Hepatocyte (in vitro differentiated cells): Measurements from ENCODE around the gene CACNA1C. TPM values are rescaled to one million over a fixed set of nuclear protein-coding genes. Genes with fewer than 3 reads are reported as not detected.

Experiments used
- DNase-seq: peaks from one replicate; pipeline ENCODE4 v3.0.0-alpha.2; 2016; ENCODE audit warnings: low spot score
- H2AFZ ChIP-seq: fragments of 200-600 bp; sonication (generic); 2 replicates; pipeline ENCODE4 v1.6.0; 2016; ENCODE audit warnings: antibody characterized with exemption, mild to moderate bottlenecking
- H3K27ac ChIP-seq: fragments of 200-600 bp; sonication (generic); 2 replicates; pipeline ENCODE4 v1.5.1; 2016; ENCODE audit warnings: mild to moderate bottlenecking
- H3K27me3 ChIP-seq: fragments of 200-600 bp; sonication (generic); 2 replicates; pipeline ENCODE4 v1.6.1; 2016
- H3K36me3 ChIP-seq: fragments of 200-600 bp; sonication (generic); replicated peaks from 2 replicates; pipeline ENCODE4 v1.5.1; 2016; ENCODE audit warnings: low read depth; ENCODE audit not compliant: insufficient read depth
- H3K4me1 ChIP-seq: fragments of 200-600 bp; sonication (generic); 2 replicates; pipeline ENCODE4 v1.5.1; 2016; ENCODE audit warnings: mild to moderate bottlenecking, moderate library complexity; ENCODE audit not compliant: insufficient read depth
- H3K4me2 ChIP-seq: fragments of 200-600 bp; sonication (generic); 2 replicates; pipeline ENCODE4 v1.6.0; 2016
- H3K4me3 ChIP-seq: fragments of 200-600 bp; sonication (generic); 2 replicates; pipeline ENCODE4 v1.5.1; 2016; ENCODE audit warnings: mild to moderate bottlenecking
- H3K79me2 ChIP-seq: fragments of 200-600 bp; sonication (generic); 2 replicates; pipeline ENCODE4 v1.6.0; 2017; ENCODE audit warnings: mild to moderate bottlenecking
- H3K9me2 ChIP-seq: fragments of 200-600 bp; sonication (generic); replicated peaks from 2 replicates; pipeline ENCODE4 v1.6.0; 2017; ENCODE audit warnings: mild to moderate bottlenecking; ENCODE audit not compliant: insufficient read depth
- H3K9me3 ChIP-seq: fragments of 200-600 bp; sonication (generic); 2 replicates; pipeline ENCODE4 v1.5.1; 2016; ENCODE audit warnings: low read depth, mild to moderate bottlenecking
- H4K20me1 ChIP-seq: fragments of 200-600 bp; sonication (generic); 2 replicates; pipeline ENCODE4 v1.6.0; 2016; ENCODE audit warnings: mild to moderate bottlenecking; ENCODE audit not compliant: insufficient read depth, poor library complexity, severe bottlenecking
- EZH2 ChIP-seq: fragments of 200-600 bp; sonication (generic); IDR thresholded peaks from 2 replicates; pipeline ENCODE4 v1.6.1; 2016; ENCODE audit warnings: antibody characterized with exemption, mild to moderate bottlenecking, borderline replicate concordance
- EZH2phosphoT487 ChIP-seq: fragments of 200-600 bp; sonication (generic); IDR thresholded peaks from one replicate; pipeline ENCODE4 v1.6.1; 2018; ENCODE audit warnings: antibody characterized with exemption, mild to moderate bottlenecking, low read depth, moderate library complexity; ENCODE audit not compliant: unreplicated experiment, severe bottlenecking
- WGBS: methylation state at CpG from one replicate; pipeline ENCODE4 v1.1.6; 2016; ENCODE audit warnings: low lambda C conversion rate; ENCODE audit errors: missing lambda C conversion rate; 5-methylcytosine and 5-hydroxymethylcytosine counted together
- polyA plus RNA-seq: library from polyadenylated mRNA; unstranded; fragments of >200 nt; fragmentation: Nextera tagmentation; extraction: Ambion mirVana; gene quantifications from 2 replicates; pipeline ENCODE4 v1.2.1, GENCODE V29; 2016
- total RNA-seq: library from RNA; depleted of rRNA; stranded (reverse); fragments of >200 nt; gene quantifications from 2 replicates; pipeline ENCODE4 v1.2.3, GENCODE V29; 2014
- TF ChIP-seq, protein P1 (sequence below): fragments of 200-600 bp; sonication (generic); IDR thresholded peaks from 2 replicates; pipeline ENCODE4 v1.5.1; 2016; ENCODE audit warnings: antibody characterized with exemption, mild to moderate bottlenecking; ENCODE audit not compliant: poor library complexity

Gene CACNA1C
- total and polyA plus RNA-seq, 2 experiments from 2014 or later, result 3.2 to 4.0 TPM

DNA sequence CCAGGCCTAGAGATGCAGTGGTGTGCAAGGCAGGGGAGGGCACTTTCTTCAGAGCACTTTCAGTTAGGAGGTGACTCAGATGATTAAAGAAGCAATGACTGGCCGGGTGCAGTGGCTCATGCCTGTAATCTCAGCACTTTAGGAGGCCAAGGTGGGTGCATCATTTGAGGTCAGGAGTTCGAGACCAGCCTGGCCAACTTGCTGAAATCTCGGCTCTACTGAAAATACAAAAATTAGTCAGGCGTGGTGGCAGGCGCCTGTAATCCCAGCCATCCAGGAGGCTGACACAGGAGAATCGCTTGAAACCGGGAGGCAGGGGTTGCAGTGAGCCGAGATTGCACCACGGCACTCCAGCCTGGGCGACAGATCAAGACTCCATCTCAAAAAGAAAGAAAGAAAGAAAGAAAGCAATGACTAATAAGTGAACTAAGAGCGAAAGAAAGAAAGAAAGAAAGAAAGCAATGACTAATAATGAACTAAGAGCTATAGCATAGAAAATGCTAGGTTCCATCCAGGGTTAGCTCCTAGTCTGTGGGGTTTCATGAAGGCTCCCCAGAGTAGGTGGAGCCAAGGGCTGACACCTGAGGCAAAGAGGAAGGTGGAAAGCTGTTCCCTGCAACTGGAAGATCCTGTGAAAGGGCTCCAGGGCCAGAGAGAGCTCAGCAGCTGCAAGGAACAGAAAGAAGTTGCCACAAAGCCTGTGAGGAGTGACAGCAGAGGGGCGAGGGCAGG is 334.5 kb downstream of the CACNA1C start:
- Histone ChIP-seq H3K4me1 (peaks cover 19% of the 10 kb centered on the region), H4K20me1 (no peaks in the 10 kb centered on the region), H3K79me2 (no peaks in the 10 kb centered on the region), H3K9me3 (no peaks in the 10 kb centered on the region), H3K4me2 (no peak overlapping the region), H3K27ac (no peak overlapping the region), H3K9me2 (no peaks in the 10 kb centered on the region), H2AFZ (no peak overlapping the region), H3K27me3 (no peaks in the 10 kb centered on the region), H3K4me3 (no peak overlapping the region), H3K36me3 (no peaks in the 10 kb centered on the region)
- TF ChIP-seq EZH2 (no peak), EZH2phosphoT487 (no peak)
- TF ChIP-seq, protein P1, sequence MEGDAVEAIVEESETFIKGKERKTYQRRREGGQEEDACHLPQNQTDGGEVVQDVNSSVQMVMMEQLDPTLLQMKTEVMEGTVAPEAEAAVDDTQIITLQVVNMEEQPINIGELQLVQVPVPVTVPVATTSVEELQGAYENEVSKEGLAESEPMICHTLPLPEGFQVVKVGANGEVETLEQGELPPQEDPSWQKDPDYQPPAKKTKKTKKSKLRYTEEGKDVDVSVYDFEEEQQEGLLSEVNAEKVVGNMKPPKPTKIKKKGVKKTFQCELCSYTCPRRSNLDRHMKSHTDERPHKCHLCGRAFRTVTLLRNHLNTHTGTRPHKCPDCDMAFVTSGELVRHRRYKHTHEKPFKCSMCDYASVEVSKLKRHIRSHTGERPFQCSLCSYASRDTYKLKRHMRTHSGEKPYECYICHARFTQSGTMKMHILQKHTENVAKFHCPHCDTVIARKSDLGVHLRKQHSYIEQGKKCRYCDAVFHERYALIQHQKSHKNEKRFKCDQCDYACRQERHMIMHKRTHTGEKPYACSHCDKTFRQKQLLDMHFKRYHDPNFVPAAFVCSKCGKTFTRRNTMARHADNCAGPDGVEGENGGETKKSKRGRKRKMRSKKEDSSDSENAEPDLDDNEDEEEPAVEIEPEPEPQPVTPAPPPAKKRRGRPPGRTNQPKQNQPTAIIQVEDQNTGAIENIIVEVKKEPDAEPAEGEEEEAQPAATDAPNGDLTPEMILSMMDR, result no peak
- no peak for DNase-seq
- whole genome bisulfite sequencing, result 93% methylated on average over 12 of the region's 12 CpGs

DNA sequence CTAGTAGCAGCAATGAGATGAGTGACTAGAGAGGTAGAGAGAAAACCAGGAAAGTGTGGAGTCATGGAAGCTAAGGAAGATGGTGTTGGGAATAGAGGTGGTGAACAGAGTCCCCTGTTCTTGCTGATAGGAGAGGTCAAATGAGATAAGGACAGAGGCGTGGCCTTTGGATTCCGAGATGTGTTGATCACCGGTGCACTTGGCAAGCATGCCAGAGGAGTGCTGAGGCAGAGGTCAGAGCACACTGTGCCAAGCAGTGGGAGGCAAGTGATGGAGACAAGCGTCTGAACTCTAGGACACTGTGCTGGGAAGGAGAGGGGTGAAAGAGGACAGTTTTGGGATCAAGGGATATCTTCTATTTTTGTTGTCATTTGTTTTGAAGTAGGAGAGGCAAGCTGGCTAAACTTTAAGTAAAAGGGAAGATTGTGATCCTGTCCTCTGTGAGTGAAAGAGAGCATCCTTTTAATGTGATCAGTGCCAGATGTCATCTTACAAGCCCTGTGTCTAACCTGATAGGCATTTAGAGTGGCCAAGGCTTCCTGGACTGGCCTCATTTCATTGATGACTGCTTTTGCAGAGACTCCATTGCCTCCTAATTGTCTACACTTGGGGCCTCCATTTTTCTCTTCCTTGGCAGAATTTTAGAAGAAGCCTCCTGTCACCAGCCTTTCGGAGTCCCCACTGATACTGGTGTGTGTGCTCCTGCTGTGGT is 336.4 kb downstream of the CACNA1C start:
- no peak overlapping the region for H3K4me3 ChIP-seq
- H3K27ac ChIP-seq, result no peak overlapping the region
- 85% methylated on average over 5 of the region's 5 CpGs for WGBS
- H2AFZ ChIP-seq, result no peak overlapping the region
- no peaks in the 10 kb centered on the region for H3K79me2 ChIP-seq
- no peaks in the 10 kb centered on the region for H3K27me3 ChIP-seq
- peaks cover 11% of the 10 kb centered on the region for H3K4me1 ChIP-seq
- no peaks in the 10 kb centered on the region for H3K36me3 ChIP-seq
- no peaks in the 10 kb centered on the region for H3K9me3 ChIP-seq
- H3K4me2 ChIP-seq, result no peak overlapping the region
- no peak for DNase-seq
- TF ChIP-seq, protein P1, result no peak
- no peak for TF ChIP-seq EZH2phosphoT487
- TF ChIP-seq EZH2, result no peak
- no peaks in the 10 kb centered on the region for H3K9me2 ChIP-seq
- no peaks in the 10 kb centered on the region for H4K20me1 ChIP-seq

DNA sequence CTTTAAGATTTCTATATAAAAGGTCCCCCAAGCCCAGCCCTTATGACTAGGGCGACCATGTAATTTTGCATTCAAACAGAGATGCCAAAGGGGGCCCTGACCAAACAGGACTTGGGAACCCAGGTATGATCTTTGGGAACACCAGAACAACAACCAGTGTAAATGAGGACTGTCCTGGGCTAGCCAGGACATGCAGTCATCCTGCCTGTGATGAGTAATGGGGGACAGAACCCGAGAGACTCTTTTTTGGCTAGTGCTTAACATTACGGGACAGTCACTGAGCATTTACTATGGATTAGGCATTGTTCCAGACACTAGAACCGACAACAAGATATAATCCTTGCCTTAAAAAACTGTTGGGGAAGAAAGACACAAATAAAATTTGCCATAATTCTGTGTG is 337.3 kb downstream of the CACNA1C start:
- no peaks in the 10 kb centered on the region for H3K9me2 ChIP-seq
- no peak overlapping the region for H3K4me3 ChIP-seq
- H4K20me1 ChIP-seq, result no peaks in the 10 kb centered on the region
- no peaks in the 10 kb centered on the region for H3K27me3 ChIP-seq
- no peak overlapping the region for H2AFZ ChIP-seq
- H3K4me1 ChIP-seq, result peaks cover 5% of the 10 kb centered on the region
- H3K79me2 ChIP-seq, result no peaks in the 10 kb centered on the region
- DNase-seq, result no peak
- H3K36me3 ChIP-seq, result no peaks in the 10 kb centered on the region
- TF ChIP-seq EZH2 (no peak), EZH2phosphoT487 (no peak)
- TF ChIP-seq, protein P1, result no peak
- H3K9me3 ChIP-seq, result no peaks in the 10 kb centered on the region
- H3K4me2 ChIP-seq, result no peak overlapping the region
- WGBS, result 68% methylated on average over 4 of the region's 4 CpGs
- H3K27ac ChIP-seq, result no peak overlapping the region
